Activated T-helper 9 cell treated with anti-CD3 and anti-CD28 coated beads, Interleukin-2, amount 50 U/mL, for 16 hours (primary cell): ENCODE data around the gene BAD.
A peak's percentile ranks its signal among the peaks of the same experiment; 100 is the strongest.

Experiments
- DNase-seq: peaks from one replicate; pipeline ENCODE4 v3.0.0-alpha.2; 2020; ENCODE audit warnings: low read depth

The BAD gene

DNA sequence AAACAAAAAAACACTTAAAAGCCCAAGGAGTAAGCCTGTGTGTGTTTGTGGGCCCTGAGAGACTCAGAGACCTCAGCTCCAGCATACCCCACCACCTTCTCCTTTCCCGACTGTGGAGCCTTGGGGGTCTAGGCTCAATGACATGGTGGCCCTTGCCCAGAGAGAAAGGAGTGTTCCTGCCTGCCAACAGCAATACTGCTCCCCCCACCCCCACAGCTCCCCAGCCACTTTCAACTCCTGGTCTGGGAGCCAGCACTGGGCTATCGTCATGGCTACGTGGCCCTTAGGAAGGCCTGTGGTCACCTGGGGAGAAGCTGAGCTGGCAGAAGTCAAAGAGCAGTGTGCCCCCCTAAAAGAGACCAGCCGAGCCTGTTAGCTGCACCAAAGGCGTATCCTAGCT, 40.4 kb downstream of the BAD start:
- no peak for DNase-seq

DNA sequence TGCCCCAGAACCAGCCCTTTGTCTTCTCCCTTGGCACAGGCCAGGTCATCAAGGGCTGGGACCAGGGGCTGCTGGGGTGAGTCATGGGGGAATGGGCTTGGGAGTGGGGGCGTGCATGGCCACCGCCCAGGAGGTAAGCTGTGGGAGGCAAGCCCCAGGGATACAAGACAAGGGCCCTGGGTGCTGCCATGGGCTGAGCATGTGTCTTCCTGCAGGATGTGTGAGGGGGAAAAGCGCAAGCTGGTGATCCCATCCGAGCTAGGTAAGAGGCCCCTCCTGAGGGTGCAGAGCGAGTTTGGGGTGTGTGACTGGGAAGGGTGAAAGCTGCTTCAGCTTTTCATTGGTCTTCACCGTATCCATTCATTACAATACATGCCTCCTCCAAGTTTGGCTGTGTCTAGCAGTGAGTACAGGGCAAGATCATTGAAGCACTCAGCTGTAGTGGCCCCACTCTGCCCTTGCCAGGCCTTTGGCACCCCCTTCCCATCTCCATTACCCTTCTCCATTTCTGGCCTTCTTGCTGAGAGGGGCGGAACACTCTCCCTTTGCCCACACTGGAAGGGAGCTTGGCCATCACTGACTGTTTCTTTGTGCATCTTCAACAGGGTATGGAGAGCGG, 41.1 kb downstream of the BAD start:
- DNase-seq = no peak

DNA sequence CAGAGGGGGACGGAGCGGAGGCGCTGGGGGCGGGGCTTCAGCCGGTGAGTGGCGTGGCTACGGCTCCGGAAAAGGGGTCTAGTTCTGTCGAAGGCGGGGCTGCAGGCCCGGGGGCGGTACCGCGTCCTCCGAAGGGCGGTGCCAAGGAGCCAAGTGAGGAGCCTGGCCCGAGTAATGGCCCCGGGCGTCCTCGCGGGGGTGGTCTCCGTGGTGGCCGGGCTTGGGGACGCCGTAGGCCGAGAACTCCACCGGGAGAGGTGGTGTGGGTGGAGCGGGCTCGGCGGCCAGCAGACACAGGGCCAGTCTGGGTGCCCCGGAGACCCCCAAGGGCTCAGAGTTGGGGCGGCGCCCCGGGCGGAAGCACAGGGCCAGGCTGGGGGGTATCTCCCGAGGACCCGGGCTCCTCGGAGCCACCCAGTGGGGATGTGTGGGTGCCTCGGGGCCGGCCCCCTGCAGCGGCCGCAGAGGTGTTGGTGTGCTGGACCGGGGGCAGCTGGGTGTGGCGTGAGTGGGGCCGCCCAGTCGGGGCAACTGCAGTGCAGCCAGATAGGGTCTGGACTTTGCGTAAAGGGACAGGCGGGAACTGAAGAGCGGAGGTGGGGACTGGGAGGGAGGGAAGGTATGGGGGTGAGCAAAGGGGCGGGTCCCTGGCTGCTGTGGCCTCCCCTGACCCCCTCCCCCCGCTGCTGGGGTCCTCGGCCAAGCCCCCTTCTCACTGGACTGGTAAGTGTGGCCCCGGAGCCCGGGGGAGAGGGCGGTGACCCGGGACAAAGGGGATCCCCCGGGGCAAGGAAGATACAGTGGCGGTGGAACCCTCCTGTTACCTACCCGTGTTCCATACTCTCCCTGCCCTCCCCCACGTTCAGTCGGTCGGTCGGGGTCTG, 42.7 kb downstream of the BAD start:
- DNase-seq = no peak

DNA sequence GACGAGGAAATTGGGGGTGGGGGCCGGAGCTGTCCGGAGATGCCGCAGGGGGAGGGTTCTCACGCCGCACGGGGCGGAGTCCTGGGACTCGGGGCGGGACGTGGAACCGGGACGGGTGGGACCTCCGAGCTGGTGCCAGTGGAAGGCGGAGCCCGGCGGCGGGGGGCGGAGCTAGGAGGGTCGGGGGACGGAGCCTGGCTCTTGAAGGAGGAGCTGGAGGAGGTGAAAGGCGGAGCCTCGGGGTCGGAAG, 43.3 kb downstream of the BAD start:
- DNase-seq = peak; percentile 99

DNA sequence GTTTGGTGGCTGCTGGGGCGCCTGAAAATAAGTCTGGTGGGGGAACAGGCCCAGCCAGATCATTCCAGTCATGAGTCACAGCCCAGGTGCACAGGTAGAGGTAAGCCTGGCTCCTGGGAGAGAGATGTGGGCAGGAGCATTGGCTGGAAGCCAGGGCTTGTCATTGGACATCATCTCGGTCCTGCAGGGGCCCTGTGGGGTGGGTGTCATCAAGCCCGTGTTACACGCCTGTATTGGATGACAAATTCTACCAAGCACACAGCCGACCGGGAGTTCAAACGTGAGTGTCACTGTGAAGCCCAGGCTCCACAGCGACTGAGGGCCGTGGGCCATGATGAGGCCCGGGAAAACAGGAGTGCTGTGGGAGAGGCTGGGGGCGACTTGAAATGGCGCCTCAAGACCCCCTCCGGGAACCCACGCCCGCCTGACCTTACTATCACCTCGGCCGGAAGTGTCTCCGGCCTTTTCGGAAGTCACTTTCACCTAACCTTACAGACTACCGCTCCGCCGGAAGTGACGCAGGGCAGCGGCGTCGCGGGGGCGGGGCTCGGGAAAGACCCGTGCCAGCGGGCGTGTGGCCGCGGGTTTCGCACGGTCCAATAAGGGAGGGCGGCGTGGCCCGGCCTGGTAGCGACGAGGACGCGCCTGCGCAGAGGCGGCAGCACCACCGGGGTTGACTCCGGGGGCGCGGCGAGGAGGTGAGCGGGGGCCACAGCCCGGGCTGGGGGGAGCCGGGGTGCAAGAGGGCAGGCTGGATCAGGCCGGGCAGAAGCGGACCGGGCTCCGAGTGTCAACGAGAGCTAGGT, 43.8 kb downstream of the BAD start, which contains the start of gene FKBP2:
Gene FKBP2, plus strand, starts transcription at position 661 of the 806 bp plus-strand sequence. CDS start 1,293 bp downstream, outside the sequence.
- DNase-seq = peak; percentile 99

DNA sequence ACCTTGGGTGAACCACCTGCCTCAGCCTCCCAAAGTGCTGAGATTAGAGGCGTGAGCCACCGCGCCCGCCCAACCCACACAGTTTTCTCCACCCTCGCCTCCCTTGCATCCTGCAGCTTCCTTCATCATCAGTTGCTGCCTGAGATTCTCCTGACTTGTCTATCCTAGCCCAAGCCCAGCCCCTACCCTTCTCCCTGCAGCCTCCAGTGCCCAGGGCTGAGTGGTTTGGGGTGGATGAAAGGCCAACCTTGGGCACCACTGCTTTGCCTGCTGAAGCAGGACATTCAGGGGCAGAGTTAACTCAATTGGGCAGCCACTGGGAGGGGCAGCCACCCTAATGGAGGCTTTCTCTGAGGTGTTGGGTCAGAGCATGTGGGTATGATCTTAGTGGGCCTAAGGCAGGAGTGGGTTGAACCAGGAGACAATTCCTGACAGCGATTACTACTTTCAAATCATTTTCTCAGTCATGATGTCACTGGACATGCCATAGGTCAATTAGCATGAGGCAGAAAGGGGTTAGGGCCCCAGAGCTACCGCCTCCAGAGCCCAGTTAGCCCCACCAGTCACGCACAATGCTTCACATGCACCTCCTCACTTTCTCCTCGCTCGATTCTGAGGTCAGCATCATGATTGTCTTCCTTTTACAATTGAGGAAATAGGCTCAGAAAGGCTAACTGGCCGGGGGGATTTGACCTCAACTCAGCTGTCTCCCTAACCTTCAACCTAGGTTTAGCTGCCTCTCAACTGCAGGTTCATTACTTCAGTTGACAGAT, 44.6 kb downstream of the BAD start:
- no peak for DNase-seq

DNA sequence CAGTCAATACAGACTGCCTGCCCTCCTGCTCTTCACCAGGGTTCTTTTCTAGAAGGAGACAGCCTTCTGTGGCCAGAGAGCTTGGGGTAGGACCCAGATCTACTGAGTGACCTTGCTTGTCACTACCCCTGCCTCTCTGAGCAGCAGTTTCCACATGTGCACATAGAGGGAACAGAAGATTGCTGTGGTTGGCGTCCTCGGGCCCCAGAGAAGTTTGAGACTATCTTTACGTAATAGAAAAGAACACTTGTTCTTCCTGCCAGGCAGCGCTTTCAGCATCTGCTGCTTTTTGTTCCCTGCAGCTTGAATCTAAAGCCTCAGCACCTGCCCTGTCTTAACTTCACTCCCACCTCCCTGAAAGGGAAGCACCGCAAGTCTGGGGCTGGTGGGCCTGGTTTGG, 45.5 kb downstream of the BAD start:
- no peak for DNase-seq

DNA sequence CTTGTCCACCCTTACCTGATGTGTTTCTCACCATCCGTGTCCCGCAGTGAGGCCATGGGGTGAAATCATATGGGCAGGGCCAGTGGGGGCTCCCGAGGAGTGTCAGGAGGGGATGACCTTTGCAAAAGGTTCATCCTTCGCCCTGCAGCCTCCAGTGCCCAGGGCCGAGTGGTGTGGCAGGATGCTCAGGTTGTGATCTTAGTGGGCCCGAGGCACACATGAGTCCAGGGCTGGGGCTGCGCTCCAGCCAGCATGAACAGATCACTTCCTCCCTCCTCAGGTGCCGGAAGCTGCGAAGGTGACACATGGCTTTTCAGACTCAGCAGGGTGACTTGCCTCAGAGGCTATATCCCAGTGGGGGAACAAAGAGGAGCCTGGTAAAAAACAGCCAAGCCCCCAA, 46.4 kb downstream of the BAD start:
- DNase-seq = no peak

DNA sequence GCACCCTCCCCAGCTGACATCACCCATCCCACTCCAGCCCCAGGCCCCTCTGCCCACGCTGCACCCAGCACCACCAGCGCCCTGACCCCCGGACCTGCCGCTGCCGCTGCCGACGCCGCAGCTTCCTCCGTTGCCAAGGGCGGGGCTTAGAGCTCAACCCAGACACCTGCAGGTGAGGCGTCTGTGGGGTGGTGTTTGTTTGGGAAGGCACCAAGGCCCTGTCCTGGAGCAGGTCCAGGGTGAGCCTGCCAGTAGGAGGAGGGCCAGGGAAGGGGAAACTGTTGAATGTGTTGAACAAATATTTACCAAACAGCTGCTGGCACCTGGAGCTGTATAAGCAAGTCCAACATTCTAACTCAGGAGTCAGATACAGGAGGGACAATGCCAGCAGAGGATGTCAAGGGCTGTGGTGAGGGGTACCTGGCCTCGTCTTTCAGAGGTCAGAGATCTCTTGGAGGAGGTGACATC, 46.9 kb downstream of the BAD start:
- DNase-seq = no peak

DNA sequence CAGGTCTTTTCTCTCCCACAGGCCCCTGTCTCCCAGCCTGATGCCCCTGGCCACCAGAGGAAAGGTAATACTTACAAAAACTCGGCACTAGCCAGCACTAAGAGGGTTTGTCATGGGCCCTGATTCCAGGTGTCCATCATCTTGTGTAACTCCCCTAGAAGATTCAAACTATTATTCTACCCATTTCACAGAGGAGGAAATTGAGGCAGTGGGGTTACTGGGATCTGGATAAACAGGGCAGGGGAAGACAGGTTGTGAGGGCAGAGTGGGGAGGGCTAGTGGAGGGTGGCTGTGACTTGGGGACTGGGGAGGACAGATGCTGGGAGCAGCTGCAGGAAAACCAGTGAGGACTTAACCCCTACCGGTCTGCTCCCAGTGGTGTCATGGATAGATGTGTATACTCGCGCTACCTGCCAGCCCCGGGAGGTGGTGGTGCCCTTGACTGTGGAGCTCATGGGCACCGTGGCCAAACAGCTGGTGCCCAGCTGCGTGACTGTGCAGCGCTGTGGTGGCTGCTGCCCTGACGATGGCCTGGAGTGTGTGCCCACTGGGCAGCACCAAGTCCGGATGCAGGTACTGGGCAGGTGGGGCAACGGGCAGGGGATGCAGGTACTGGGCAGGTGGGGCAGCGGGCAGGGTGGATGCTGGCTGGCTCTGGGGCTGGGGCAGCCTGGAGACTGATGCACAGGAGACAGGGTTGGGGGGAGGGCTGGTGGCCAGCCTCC, 48.9 kb downstream of the BAD start:
- DNase-seq = no peak

DNA sequence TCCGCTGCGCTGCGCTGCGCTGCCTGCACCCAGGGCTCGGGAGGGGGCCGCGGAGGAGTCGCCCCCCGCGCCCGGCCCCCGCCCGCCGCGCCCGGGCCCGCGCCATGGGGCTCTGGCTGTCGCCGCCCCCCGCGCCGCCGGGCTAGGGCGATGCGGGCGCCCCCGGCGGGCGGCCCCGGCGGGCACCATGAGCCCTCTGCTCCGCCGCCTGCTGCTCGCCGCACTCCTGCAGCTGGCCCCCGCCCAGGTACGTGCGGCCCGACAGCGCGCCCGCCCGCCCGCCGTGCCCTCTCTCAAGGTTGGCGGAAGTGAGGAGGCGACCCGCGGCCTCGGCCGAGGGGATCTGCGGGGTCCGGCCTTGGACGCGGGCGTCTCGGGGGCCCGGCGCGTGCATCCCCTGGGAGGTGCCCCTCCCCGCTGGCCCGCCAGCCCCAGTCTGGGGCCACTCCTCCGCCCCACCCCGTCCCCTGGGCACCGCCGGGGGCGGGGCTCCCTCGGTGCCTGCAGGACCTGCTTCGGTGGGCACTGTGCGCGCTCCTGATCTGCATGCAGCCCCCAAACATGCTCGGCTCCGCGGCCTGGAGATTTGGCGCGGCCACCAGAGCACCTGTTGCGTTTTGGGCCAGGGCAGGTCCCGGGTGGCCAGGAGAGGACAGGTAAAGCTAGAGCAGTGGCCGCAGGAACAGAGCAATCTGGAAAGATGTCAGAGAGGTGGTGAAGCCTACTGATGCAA, 49.7 kb downstream of the BAD start:
- peak; percentile 36 for DNase-seq

DNA sequence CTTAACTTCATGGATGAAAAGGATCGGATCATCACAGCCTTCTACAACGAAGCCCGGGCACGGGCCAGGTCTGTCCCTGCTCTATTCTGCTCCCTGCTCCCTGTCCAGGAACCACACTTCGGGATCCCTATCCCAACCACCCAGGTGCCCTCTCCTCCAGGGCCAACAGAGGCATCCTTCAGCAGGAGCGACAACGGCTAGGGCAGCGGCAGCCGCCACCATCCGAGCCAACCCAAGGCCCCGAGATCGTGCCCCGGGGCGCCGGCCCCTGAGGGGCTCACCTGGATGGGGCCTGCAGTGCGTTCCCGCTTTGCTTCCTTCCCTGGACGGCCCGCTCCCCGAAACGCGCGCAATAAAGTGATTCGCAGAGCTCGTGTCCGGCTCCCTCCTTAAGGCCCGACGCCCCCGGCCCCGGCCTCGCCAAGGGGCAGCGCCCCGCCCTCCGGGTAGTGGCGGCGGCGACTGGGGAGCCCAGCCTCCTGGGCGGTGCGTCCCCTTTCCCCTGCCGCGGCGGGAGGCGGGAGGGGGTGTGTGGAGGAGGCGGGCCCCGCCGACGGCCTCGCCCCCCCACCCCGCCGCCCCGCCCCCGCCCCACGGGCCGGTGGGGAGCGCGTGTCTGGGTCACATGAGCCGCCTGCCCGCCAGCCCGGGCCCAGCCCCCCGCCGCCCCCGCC, 50.4 kb downstream of the BAD start, which contains the start of gene VEGFB:
Gene VEGFB, plus strand, starts transcription at position 672 of the 674 bp plus-strand sequence. CDS start 250 bp downstream, outside the sequence.
- peak; percentile 66 for DNase-seq

DNA sequence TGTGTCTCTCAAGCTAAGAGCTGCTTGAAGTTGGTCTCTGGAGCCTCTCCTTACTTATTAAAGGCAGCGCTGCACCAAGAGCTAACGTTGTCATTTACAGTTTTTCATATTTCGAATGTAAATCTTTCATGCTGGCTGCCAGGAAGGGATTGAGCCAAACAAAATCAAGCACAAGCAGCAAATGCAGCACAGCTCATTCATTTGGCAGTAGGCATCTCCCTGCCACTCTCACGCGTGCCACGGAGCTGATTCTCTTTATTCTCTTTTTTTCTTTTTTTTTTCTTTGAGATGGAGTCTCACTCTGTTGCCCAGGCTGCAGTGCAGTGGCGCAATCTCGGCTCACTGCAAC, 51.5 kb downstream of the BAD start:
- DNase-seq = no peak

DNA sequence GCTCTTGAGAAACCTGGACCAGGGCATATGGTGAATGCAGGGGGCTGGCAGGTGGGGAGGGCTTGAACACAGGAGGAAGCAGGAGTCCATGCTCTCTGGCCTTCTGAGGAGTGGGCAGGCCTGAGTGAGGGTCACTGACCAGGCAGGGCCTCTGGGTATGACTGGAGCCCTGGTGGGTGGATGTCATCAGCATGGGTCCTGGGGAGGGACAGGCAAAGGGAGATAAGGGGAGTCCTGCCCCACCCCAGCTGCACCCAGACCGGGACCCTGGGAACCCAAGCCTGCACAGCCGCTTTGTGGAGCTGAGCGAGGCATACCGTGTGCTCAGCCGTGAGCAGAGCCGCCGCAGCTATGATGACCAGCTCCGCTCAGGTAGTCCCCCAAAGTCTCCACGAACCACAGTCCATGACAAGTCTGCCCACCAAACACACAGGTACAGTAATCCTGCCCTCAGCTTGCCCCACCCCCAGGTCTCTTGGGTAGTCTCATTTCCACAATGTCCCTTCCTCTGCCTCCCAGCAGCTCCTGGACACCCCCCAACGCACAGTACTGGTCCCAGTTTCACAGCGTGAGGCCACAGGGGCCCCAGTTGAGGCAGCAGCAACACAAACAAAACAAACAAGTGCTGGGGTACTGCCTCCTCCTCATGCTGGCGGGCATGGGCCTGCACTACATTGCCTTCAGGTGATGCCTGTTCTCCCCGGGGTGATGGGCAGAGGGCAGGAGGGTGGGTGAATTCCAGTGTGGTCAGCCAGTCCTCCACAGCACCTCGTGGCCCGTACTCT, 52.1 kb downstream of the BAD start:
- no peak for DNase-seq

DNA sequence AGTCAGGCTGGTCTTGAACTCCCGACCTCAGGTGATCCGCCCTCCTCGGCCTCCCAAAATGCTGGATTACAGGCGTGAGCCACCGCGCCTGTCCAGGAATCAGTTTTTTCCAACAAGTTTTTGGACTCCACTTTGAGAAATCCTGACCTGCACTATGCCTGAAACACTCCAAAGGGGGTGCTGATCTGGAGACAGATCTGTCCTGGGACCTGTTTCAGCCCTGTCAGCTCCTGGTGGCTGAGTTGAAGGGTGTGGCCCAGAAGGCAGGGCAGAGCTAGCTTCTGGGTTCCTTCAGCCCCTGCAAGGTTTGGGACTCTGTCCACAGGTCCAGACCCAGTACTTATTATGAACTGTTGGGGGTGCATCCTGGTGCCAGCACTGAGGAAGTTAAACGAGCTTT, 52.9 kb downstream of the BAD start:
- DNase-seq = no peak

DNA sequence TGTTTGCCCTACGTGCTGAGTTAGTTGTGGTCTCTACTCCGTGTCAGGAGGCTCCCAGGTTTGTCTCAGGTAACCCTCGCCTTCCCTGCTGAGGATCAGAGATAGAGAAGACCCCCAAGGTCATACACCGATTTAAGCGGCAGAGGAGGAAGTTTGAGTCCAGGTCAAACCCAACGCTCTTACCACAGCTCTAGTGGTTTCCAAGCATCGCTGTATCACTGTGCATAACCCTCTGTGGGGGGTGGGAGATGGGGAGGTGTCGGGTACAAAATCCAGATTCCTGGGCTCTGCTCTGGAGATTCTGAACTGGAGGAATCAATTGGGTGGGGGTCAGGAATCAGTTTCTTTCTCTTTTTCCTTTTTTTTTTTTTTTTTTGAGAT, 53.5 kb downstream of the BAD start:
- DNase-seq = no peak

DNA sequence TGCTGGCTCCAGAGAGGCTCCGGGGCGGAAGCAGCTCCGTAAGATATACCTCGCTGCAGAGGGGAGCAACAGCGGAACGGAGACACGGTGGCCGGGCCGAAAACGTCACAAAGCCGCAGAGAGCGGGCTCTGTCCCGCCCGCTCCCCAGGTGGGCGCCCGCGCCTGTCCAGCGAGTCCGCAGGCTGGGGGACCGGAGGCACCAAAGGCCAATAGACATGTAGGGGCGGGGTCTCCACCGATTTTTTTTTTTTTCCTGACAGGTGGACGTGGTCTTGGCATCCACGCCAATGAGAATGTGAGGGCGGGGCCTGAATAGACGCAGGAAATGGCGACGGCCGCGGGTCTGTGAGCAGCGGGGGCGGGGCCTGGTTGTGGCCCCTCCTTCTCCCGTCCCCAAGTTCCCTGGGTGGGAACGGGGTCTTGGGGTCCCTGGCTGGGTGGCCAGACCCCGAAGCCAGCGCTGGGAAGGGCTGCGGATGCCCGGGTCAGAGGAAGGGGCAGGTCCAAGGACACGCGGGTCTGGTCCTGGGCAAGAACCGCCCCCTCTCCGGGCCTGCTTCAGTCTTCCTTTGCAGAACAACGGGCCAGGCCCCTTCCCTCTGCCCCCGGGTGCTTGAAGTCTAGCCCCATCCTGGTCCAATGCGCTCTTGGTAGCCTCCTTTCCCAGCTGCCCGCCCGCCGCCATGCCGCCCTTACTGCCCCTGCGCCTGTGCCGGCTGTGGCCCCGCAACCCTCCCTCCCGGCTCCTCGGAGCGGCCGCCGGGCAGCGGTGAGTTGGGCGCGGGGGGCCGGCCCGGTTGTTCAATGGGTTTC, 54.1 kb downstream of the BAD start, which contains the start of gene DNAJC4:
Gene DNAJC4, plus strand, starts transcription at position 378 of the 814 bp plus-strand sequence. Its CDS starts 307 bp downstream, at position 685.
- DNase-seq = peak; percentile 84

DNA sequence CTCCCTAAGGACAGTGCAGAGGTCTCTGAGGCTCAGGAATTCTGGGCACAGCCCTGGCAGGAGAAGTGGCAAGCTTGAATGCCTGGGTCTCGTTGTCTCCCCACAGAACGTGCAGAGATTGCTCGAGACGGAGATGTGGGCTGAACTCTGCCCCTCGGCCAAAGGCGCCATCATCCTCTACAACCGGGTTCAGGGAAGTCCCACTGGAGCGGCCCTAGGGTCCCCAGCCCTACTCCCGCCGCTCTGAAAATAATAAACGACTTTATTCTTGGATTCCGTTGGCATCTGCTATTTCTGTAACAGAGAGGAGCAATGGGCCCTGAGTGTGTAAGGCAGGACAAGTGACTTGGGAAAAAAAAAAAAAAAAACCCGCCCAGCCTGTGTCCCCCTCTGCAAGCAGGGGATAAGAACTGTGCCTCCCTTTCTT, 54.7 kb downstream of the BAD start:
- no peak for DNase-seq
